ENCODE measurements around the gene BLOC1S6. TPM values are rescaled to one million over a fixed set of nuclear protein-coding genes. Genes with fewer than 3 reads are reported as not detected.

BLOC1S6 gene
- total RNA-seq, 4 donors from 2014 or later: 35.0 to 576 (median 85.4) TPM

Small RNAs within 50 kb of the gene (small RNA-seq; reads per million reads assigned to genes)
- gene DPPA5P2: not detected
- gene RF00019: not detected

Other genes with a start within 250 kb of the BLOC1S6 start
- gene GATM, start 208.8 kb upstream of the BLOC1S6 start, total RNA-seq: 10 to 100 TPM; 19.2 to 27.1 (median 23.6) TPM
- gene SLC30A4, start 64.6 kb upstream of the BLOC1S6 start, total RNA-seq: 10 to 100 TPM in 2 of 4 donors, 1 to 10 TPM in 2; 7.2 to 27.0 (median 11.3) TPM
- 10 to 100 TPM; 11.5 to 37.1 (median 19.3) TPM for gene SQOR, start 47.6 kb downstream of the BLOC1S6 start, total RNA-seq

Measured in uterus (tissue), 4 donors.